ENCODE measurements around the gene KRTAP10-10.
"Not testable (repeated sequence)": the region's sequence is repeated elsewhere in the genome, so short reads cannot be mapped to it uniquely, and the experiment has no call there.

KRTAP10-10 gene

DNA sequence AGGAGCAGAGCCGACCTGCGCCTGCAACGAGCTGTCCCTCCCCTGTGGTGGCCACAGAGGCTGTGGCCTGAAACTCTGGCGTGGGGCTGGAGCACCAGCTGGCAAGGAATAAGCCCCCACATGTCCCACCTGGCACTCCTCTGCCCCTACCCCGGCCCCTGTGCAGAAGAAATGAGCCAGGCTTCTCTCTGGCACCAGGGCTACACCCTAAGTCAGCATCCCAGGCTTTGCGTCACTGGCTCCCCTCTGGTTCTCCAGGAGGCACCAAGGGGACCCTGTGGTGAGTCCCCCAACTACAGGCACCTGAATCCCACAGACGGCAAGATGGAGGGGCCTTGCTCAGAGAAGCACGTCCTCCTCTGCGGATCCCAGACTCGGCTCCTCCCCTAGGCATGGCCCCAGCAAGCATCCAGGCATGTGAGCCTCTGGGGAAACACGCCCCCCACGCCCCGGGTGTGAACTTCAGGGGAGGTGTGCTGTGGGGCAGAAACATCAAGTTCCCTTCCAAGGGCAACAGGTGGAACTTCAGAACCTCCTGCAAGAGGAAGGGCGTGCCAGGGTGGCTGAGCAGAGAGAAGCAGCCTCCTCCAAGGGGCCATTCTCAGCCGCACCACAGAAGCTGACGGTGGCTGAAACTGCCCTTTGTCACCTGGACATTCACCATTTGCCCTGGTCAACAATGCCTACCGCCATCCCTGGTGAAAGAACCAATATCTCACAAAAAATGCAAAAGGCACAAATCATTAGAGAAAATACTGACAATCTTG is 33.9 kb upstream of the KRTAP10-10 start:
- DNase-seq: no peak

GRCh38 chr21:44603911-44604310 is 33.2 kb upstream of the KRTAP10-10 start:
- no peak for DNase-seq

DNA sequence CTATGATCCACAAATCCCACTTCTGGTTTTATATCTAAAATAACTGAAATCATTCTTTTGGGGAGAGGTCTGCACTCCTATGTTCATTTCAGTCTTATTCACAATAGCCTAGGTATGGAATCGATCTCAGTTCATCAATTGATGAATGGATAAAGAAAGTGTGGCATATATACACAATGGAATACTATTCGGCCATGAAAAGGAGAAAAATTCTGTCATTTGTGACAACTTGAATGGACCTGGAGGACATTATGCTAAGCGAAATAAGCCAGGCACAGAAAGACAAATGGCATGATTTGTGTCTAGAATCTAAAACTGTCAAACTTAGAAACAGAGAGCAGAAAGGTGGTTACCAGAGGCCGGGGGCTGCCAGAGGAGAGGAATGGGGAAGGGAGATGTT is 30.7 kb upstream of the KRTAP10-10 start:
- no peak for DNase-seq

DNA sequence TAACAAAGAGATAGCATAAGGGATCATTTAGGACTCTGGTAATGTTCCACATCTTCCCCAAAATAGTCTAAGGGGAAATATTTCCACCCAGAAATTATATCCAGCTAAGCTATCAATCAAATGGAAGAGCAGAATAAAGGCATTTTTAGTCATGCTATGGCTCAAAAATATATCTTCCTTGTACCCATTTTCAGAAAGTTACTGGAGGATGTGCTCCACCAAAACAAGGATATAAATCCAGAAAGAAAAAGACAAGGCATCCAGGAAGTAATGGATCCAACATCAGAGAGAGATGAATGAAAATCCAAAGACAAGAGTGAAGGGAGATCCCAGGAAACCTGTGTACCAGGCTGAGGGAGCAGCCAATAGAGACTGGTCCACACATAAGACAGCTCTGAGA is 28.0 kb upstream of the KRTAP10-10 start:
- DNase-seq: no peak

GRCh38 chr21:44610157-44610843 is 26.9 kb upstream of the KRTAP10-10 start:
- DNase-seq: not testable (repeated sequence)

- no peak for DNase-seq
These were observed 25.6 kb upstream of the KRTAP10-10 start for GRCh38 chr21:44611551-44611950.

GRCh38 chr21:44612029-44612486 is 25.1 kb upstream of the KRTAP10-10 start, which contains the start of gene KRTAP10-8:
TSS of gene KRTAP10-8 (plus strand) at chr21:44612079. CDS start at chr21:44612101, 22 bp downstream.
- DNase-seq: no peak

DNA sequence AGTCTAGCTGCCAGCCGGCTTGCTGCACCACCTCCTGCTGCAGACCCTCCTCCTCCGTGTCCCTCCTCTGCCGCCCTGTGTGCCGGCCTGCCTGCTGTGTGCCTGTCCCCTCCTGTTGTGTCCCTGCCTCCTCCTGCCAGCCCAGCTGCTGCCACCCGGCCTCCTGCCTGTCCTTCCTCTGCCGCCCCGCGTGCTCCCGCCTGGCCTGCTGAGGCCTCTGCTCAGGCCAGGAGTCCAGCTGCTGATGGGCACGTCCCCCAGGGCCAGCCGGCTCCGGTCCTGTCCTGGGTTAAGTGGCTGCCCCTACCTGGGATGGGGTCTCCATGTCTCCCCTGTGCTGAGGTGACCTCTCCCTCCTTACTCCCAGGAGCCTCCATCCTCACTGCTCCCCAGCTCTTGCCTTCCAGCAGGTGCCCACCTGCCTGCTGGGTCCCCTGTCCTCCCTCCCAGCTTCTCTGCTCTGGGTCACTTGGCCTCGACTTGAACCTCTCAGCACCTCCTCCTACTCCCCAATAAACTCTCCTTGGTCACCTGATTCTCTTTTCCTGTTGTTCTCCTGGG is 24.4 kb upstream of the KRTAP10-10 start:
- no peak for DNase-seq

- DNase-seq: no peak
These were observed 23.6 kb upstream of the KRTAP10-10 start for GRCh38 chr21:44613386-44614155.

- no peak for DNase-seq
These were observed 23.0 kb upstream of the KRTAP10-10 start for GRCh38 chr21:44614161-44614631.

DNA sequence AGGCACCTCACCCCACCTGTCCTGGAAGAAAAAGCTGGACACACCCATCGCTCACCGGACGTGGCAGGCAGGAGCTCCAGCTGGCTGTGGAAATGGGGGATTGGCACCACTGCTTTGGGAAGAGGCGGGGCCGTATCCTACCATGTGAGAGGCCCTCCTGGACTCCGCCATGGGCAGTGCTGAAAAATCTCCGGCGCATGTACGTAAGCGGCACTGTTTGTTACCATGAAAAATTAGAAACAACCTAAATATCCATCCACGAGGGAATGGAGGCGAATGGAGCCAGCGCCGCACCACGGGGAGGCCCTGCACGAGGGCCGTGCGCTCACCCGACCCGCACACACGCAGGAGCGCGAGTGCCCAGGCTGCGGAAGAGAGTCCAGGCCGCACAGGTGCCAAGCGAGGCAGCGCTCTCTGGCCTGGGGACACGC is 22.2 kb upstream of the KRTAP10-10 start:
- DNase-seq: no peak

GRCh38 chr21:44615466-44615865 is 21.7 kb upstream of the KRTAP10-10 start:
- DNase-seq: no peak

- DNase-seq: no peak
These were observed 21.1 kb upstream of the KRTAP10-10 start for GRCh38 chr21:44615911-44616590.

GRCh38 chr21:44616591-44616926 is 20.6 kb upstream of the KRTAP10-10 start:
- DNase-seq: no peak

DNA sequence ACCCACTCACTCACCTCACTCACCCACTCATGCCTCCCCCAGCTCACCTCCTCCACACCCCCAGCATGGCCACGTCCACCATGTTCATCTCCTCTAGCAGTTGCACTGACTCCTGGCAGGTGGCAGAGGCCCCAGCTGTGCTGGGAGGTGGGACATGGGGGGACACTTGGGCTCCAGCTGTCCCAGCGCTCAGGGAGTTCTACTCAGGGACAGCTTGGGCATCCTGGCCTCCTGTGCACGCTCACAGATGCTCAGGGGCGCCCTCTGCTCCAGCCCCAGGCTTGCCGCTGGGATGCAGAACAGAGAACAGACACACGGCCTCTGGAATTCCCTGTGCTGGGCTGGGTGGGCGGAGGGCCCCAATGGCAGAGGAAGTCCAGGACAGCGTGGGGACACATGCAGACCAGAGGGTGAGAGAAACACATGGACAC is 20.1 kb upstream of the KRTAP10-10 start:
- DNase-seq: no peak

- peak in 1 of 2 donors; percentile 20 for DNase-seq
These were observed 18.7 kb upstream of the KRTAP10-10 start for GRCh38 chr21:44618504-44618903.

DNA sequence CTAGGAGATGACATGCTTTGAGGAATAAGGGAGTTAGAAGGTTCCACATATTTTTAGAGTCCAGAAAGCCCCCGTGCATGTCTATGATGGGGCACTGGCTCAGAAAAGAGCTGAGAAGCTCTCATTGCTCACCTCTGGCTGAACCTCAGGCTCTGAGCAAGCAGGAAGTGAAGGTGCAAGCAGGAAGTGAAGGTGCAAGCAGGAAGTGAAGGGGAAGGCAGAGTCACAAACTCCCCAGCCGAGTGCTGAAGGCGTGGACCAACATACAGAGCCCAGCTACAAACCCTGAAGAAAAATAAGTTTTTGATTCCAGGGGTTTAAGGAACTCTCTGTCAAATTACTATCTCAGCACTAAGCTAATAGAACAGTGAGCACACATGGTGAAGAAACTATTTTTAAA is 18.2 kb upstream of the KRTAP10-10 start:
- DNase-seq: peak; percentile 70 to 76

DNA sequence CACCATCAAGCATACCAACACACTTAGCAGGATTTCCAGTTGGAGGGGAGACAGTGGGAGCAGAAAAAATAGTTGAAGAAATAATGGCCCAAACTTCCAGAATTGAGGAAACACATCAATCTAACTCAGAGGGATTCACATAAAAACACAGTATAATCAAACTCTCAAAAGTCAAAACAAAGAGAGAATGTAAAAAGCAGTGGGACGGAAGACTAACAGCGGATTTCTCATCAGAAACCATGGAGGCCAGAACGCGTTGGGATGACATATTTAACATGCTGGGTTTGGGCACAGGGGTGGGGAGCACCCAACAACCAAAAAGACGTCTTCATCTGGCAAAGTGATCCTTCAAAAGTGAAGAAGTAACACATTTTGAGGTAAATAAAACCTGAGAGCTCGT is 17.3 kb upstream of the KRTAP10-10 start:
- DNase-seq: no peak

DNA sequence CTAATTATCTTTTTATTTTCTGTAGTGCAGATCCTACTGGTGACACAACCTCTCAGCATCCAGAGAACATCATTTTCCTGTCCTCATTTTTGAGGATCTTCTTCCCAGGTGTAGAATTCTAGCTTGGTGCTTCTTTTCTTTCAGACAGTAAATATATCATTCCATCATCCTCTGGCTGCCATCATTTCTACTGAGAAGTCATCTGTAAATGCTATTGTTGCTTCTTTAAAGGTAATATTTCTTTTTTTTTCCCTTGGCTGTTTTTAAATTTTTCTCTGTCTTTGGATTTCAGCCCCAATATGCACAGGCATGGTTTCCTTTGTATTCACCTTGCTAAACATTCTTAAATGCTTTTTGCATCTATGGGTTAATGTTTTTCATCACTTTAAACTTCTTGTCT is 13.6 kb upstream of the KRTAP10-10 start:
- DNase-seq: no peak

- DNase-seq: no peak
These were observed 11.4 kb upstream of the KRTAP10-10 start for GRCh38 chr21:44625756-44626155.

- DNase-seq: peak; percentile 35 to 42
These were observed 10.9 kb upstream of the KRTAP10-10 start for GRCh38 chr21:44626262-44626661.

- DNase-seq: no peak
These were observed 10.4 kb upstream of the KRTAP10-10 start, which contains the start of gene KRTAP10-9 for GRCh38 chr21:44626673-44627143. TSS of gene KRTAP10-9 (plus strand) at chr21:44627093. CDS start at chr21:44627172, 79 bp downstream.

All from CD4-positive, alpha-beta T cell treated with Interleukin-4 for 1 hour (primary cell).